ENCODE results near the gene CLASRP. TPM values are rescaled to one million over a fixed set of nuclear protein-coding genes. Genes with fewer than 3 reads are reported as not detected.

CLASRP gene
- polyA plus RNA-seq, 2 of the 4 experiments (the other 2 are of a cell fraction), result 39.0 to 86.4 TPM

DNA sequence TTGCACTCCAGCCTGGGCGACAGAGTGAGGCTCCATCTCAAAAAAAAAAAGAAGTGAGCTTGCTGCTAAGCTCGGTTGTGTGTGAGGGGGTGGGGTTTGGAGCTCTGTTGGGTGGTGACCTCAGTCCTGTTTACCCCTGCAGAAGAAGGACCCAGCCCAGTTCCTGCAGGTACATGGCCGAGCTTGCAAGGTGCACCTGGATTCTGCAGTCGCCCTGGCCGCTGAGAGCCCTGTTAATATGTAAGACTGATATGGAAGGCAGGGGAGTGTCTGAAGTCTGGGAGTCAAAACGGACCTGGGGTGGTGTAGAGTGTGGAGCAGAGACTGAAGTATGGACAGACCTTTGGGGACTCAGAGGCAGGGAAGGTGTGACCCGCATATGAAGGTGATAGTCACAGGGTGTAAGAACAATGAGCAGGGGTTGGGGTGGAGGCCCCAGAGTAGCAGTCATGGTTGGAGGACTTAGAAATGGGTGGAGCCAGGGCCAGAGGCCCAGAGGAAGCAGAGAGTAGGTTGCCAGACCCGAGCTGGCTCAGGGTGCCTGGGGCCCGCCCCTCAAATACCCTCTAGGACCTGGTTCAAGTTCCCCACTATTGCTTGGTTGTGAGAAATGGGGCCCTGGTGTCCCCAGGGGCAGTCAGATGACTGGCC lies 13.2 kb downstream of the CLASRP start:
- Histone ChIP-seq H3K4me2 (no peak overlapping the region), H3K4me3 (no peak overlapping the region), H3K4me1 (0 out of 3 replicates have a peak, but pooled peaks cover 6% of the 10 kb centered on the region), H3K9me3 (no peaks in the 10 kb centered on the region), H3K27ac (no peak overlapping the region)
- FAIRE-seq (no peak), ATAC-seq (no peak), DNase-seq (ENCODE audit: low read depth in 1 of 2, low spot score in 1 of 2) (no peak)
- ChIA-PET POLR2A (no interaction called here), CTCF (interaction anchor here (0.6 to 3.6 kb wide), 7 partner anchors 7 to 148 kb away, joined by 3 to 31 read pairs (median 4); no protein-coding TSS in a partner anchor)
- TF ChIP-seq HES2 (IDR thresholded peaks at IDR 0.05) (no peak), HEYL (CRISPR knock-in tag; IDR thresholded peaks at IDR 0.05) (no peak), ATOH8 (CRISPR knock-in tag; IDR thresholded peaks at IDR 0.05; ENCODE audit: low read depth) (no peak)
- WGBS (ENCODE audit: missing lambda C conversion rate), result 76% methylated on average over 9 of the region's 9 CpGs

DNA sequence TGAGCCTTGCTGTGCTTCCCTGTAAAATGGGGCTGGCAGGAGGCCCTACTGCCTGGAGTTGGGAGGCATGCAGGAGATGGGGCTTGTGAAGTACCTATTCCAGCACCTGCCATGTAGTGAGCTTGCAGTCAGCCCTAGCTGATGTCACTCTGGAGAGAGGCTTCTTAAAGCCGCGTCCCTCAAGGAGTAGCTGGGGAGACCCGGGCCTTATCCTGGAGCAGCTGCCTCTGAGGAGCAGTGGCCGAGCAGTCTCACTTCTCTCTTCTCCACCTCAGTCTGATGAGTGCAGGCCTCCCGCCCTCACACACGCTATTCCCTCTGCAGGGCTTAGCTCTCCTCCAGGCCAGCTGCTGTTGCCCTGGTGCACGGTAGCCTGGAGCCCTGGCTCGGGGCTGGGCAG lies 18.0 kb downstream of the CLASRP start:
- Histone ChIP-seq H3K4me3 (no peak overlapping the region), H3K27ac (no peak overlapping the region), H3K9me3 (no peaks in the 10 kb centered on the region), H3K4me1 (0 out of 3 replicates have a peak, but pooled peaks cover 3% of the 10 kb centered on the region), H3K4me2 (no peak overlapping the region)
- TF ChIP-seq HDAC2 (IDR thresholded peaks at IDR 0.05), result no peak
- TF ChIP-seq JUN (IDR thresholded peaks at IDR 0.05), result no peak
- TF ChIP-seq FOSB (CRISPR knock-in tag; IDR thresholded peaks at IDR 0.05), result no peak
- TF ChIP-seq EHMT2 (IDR thresholded peaks at IDR 0.05; ENCODE audit: low read depth), result no peak
- no peak for TF ChIP-seq RFX5 (IDR thresholded peaks at IDR 0.05)
- TF ChIP-seq RNF2 (IDR thresholded peaks at IDR 0.05; ENCODE audit: borderline replicate concordance, low read depth), result no peak
- TF ChIP-seq HES2 (IDR thresholded peaks at IDR 0.05), result no peak
- TF ChIP-seq SMC3 (IDR thresholded peaks at IDR 0.05), result no peak
- TF ChIP-seq BHLHE40 (IDR thresholded peaks at IDR 0.05; ENCODE audit: low read depth, low read length), result no peak
- no peak for TF ChIP-seq POLR2A (IDR thresholded peaks at IDR 0.05; ENCODE audit: low read length)
- TF ChIP-seq NPAS2 (CRISPR knock-in tag; IDR thresholded peaks at IDR 0.05; ENCODE audit: borderline replicate concordance), result no peak
- no peak for TF ChIP-seq KDM5A (IDR thresholded peaks at IDR 0.05)
- TF ChIP-seq CBX8 (IDR thresholded peaks at IDR 0.05), result no peak
- TF ChIP-seq CBX2 (IDR thresholded peaks at IDR 0.05; ENCODE audit: borderline replicate concordance, low read depth), result no peak
- no peak for TF ChIP-seq FOSL2 (IDR thresholded peaks at IDR 0.05)
- no peak for TF ChIP-seq FOSL2 (CRISPR knock-in tag; IDR thresholded peaks at IDR 0.05)
- 89% methylated on average over 8 of the region's 8 CpGs for WGBS (ENCODE audit: missing lambda C conversion rate)
- ChIA-PET CTCF (interaction anchor here (0.7 to 8.1 kb wide), 11 partner anchors 8 to 68 kb away, joined by 3 to 152 read pairs (median 3); partner anchors contain the start of gene CLASRP), POLR2A (interaction anchor here (2.3 kb wide), 1 partner anchor 18 kb away, joined by 9 read pairs; the partner anchor contains the start of gene CLASRP)
- FAIRE-seq, result no peak
- peak in 1 of 2 experiments; percentile 10; a peak in 1 of 6 replicates for ATAC-seq
- DNase-seq (ENCODE audit: low read depth in 1 of 2, low spot score in 1 of 2), result no peak

- TF ChIP-seq POLR2AphosphoS2 (conservative IDR thresholded peaks at IDR 0.05; ENCODE audit: low read length), result no peak
- TF ChIP-seq EHMT2 (IDR thresholded peaks at IDR 0.05; ENCODE audit: low read depth), result no peak
- H3K9me3 ChIP-seq, result no peaks in the 10 kb centered on the region
- ChIA-PET CTCF (interaction anchor here (0.7 to 8.1 kb wide), 11 partner anchors 8 to 68 kb away, joined by 3 to 152 read pairs (median 3); partner anchors contain the start of gene CLASRP), POLR2A (interaction anchor here (2.3 kb wide), 1 partner anchor 19 kb away, joined by 9 read pairs; the partner anchor contains the start of gene CLASRP)
- H3K27ac ChIP-seq, result no peak overlapping the region
- DNase-seq (ENCODE audit: low read depth in 1 of 2, low spot score in 1 of 2) (no peak), ATAC-seq (peak; percentile 8 to 17; a peak in 2 of 6 replicates), FAIRE-seq (no peak)
- 90% methylated on average over 9 of the region's 9 CpGs for whole genome bisulfite sequencing (ENCODE audit: missing lambda C conversion rate)
- 0 out of 3 replicates have a peak, but pooled peaks cover 3% of the 10 kb centered on the region for H3K4me1 ChIP-seq
- no peak overlapping the region for H3K4me3 ChIP-seq
- no peak overlapping the region for H3K4me2 ChIP-seq
These were observed 18.6 kb downstream of the CLASRP start for GRCh38 chr19:45057444-45057843.

Data from A549 (cell line).